Uterus (tissue), 4 donors: ENCODE results near the gene ATF7IP2. TPM values are rescaled to one million over a fixed set of nuclear protein-coding genes. Genes with fewer than 3 reads are reported as not detected.
"Not testable (repeated sequence)": the region's sequence is repeated elsewhere in the genome, so short reads cannot be mapped to it uniquely, and the experiment has no call there.

Source experiments
- DNase-seq, 2 donors: peaks; one replicate each; pipeline ENCODE4 v3.0.0-alpha.2; 2019 to 2020
- H3K27ac ChIP-seq, 2 donors: fragments of 200-600 bp; sonication (generic); 1 replicate in 1 of 2; 2 replicates in 1 of 2; pipeline ENCODE4 v1.5.1; 2016 to 2018
- H3K27me3 ChIP-seq, 2 donors: fragments of 200-600 bp; sonication (generic); one replicate each; pipeline ENCODE4 v1.5.1; 2018 to 2019; ENCODE audit warnings: control low read depth in 1 of 2
- H3K36me3 ChIP-seq, 2 donors: fragments of 200-600 bp; sonication (generic); one replicate each; pipeline ENCODE4 v1.5.1; 2019; ENCODE audit warnings: control low read depth in 1 of 2
- H3K4me1 ChIP-seq, 2 donors: fragments of 200-600 bp; sonication (generic); one replicate each; pipeline ENCODE4 v1.5.1; 2018 to 2019; ENCODE audit warnings: control low read depth in 1 of 2
- H3K4me3 ChIP-seq, 2 donors: fragments of 200-600 bp; sonication (generic); 1 replicate in 1 of 2; 2 replicates in 1 of 2; pipeline ENCODE4 v1.5.1; 2018 to 2019; ENCODE audit warnings: mild to moderate bottlenecking in 1 of 2
- H3K9me3 ChIP-seq, 2 donors: fragments of 200-600 bp; sonication (generic); one replicate each; pipeline ENCODE4 v1.5.1; 2019; ENCODE audit warnings: control low read depth in 1 of 2
- CTCF ChIP-seq, 4 experiments: fragments of 200-600 bp in 2 of 4; fragments of 450-650 bp in 2 of 4; sonication (generic) in 2 of 4; IDR thresholded peaks; one replicate each; pipeline ENCODE4 v1.5.1; 2016 to 2019; ENCODE audit warnings: antibody characterized with exemption in 4 of 4, mild to moderate bottlenecking in 2 of 4, moderate library complexity in 1 of 4
- POLR2A ChIP-seq, 2 donors: fragments of 450-650 bp; IDR thresholded peaks; one replicate each; pipeline ENCODE4 v1.6.1; 2016; ENCODE audit warnings: antibody characterized with exemption in 2 of 2, mild to moderate bottlenecking in 1 of 2, moderate library complexity in 1 of 2
- intact Hi-C: fragments of 100-400 bp; cut with DNase I; formaldehyde crosslinking; loops from one replicate; pipeline ENCODE4 v1.15.1; 2023; ENCODE audit warnings: low total_unique reads
- total RNA-seq, 4 donors: library from RNA; depleted of rRNA in 3 of 4; stranded (reverse); fragments of >200 nt in 3 of 4; gene quantifications; one replicate each; pipeline versions ENCODE4 v1.1.0 to v1.2.4, GENCODE V29; 2014 to 2023
- donor health status: DM: yes; HTN: yes; CAD: no.

ATF7IP2 gene
- total RNA-seq, 4 donors from 2014 or later = 6.4 to 21.7 (median 6.9) TPM; not detected in 1

GRCh38 chr16:10501016-10501607, 115.3 kb downstream of the ATF7IP2 start:
- H3K4me1 ChIP-seq = no peaks in the 10 kb centered on the region
- no peaks in the 10 kb centered on the region for H3K36me3 ChIP-seq
- H3K27ac ChIP-seq = no peak overlapping the region
- DNase-seq = no peak
- H3K4me3 ChIP-seq = no peak overlapping the region
- no peak for TF ChIP-seq POLR2A (IDR thresholded peaks at IDR 0.05)
- TF ChIP-seq CTCF (IDR thresholded peaks at IDR 0.05) = no peak
- no peaks in the 10 kb centered on the region for H3K9me3 ChIP-seq
- no peaks in the 10 kb centered on the region for H3K27me3 ChIP-seq
- intact Hi-C loops = no loop called here

GRCh38 chr16:10502776-10503175, 116.9 kb downstream of the ATF7IP2 start:
- no peak for DNase-seq
- no peak overlapping the region for H3K27ac ChIP-seq
- intact Hi-C loops = no loop called here
- H3K9me3 ChIP-seq = no peaks in the 10 kb centered on the region
- H3K36me3 ChIP-seq = no peaks in the 10 kb centered on the region
- H3K27me3 ChIP-seq = no peaks in the 10 kb centered on the region
- H3K4me1 ChIP-seq = no peaks in the 10 kb centered on the region
- no peak for TF ChIP-seq CTCF (IDR thresholded peaks at IDR 0.05)
- H3K4me3 ChIP-seq = no peak overlapping the region

GRCh38 chr16:10504404-10504885, 118.6 kb downstream of the ATF7IP2 start:
- no peak for TF ChIP-seq POLR2A (IDR thresholded peaks at IDR 0.05)
- no peak for TF ChIP-seq CTCF (IDR thresholded peaks at IDR 0.05)
- Histone ChIP-seq H3K4me1 (no peaks in the 10 kb centered on the region), H3K27ac (no peak overlapping the region), H3K9me3 (no peaks in the 10 kb centered on the region), H3K4me3 (no peak overlapping the region), H3K27me3 (no peaks in the 10 kb centered on the region), H3K36me3 (no peaks in the 10 kb centered on the region)
- intact Hi-C loops = no loop called here
- DNase-seq = no peak

GRCh38 chr16:10505286-10505685, 119.4 kb downstream of the ATF7IP2 start:
- H3K4me1 ChIP-seq, H3K36me3 ChIP-seq, intact Hi-C loops, DNase-seq, H3K9me3 ChIP-seq, H3K27ac ChIP-seq, H3K27me3 ChIP-seq, H3K4me3 ChIP-seq: not testable (repeated sequence)

GRCh38 chr16:10509534-10510025, 123.7 kb downstream of the ATF7IP2 start:
- TF ChIP-seq POLR2A (IDR thresholded peaks at IDR 0.05) (no peak), CTCF (IDR thresholded peaks at IDR 0.05) (peak; percentile 64 to 83 (median 71))
- DNase-seq = peak; percentile 49 to 50
- no peaks in the 10 kb centered on the region for H3K36me3 ChIP-seq
- H3K4me1 ChIP-seq = peaks cover 0 to 4% of the 10 kb centered on the region in 2 donors
- intact Hi-C loops = loop anchor here (10.0 kb wide), 1 partner anchor 415 kb away; no protein-coding TSS in a partner anchor
- H3K4me3 ChIP-seq = no peak overlapping the region
- no peaks in the 10 kb centered on the region for H3K9me3 ChIP-seq
- H3K27me3 ChIP-seq = no peaks in the 10 kb centered on the region
- no peak overlapping the region for H3K27ac ChIP-seq
